Gastroesophageal sphincter (tissue), 3 donors: ENCODE measurements around the gene UBE2O.

Experiments used
- POLR2A ChIP-seq, 2 donors: fragments of 450-650 bp; IDR thresholded peaks; one replicate each; pipeline ENCODE4 v1.6.1; 2017; ENCODE audit warnings: antibody characterized with exemption in 2 of 2, mild to moderate bottlenecking in 2 of 2, moderate library complexity in 1 of 2
- TF ChIP-seq, protein P1 (sequence below), 4 experiments: fragments of 200-600 bp in 2 of 4; fragments of 450-650 bp in 2 of 4; sonication (generic) in 1 of 4; IDR thresholded peaks; one replicate each; pipeline ENCODE4 v1.5.1; 2017 to 2019; ENCODE audit warnings: antibody characterized with exemption in 4 of 4, mild to moderate bottlenecking in 2 of 4, moderate library complexity in 2 of 4

DNA sequence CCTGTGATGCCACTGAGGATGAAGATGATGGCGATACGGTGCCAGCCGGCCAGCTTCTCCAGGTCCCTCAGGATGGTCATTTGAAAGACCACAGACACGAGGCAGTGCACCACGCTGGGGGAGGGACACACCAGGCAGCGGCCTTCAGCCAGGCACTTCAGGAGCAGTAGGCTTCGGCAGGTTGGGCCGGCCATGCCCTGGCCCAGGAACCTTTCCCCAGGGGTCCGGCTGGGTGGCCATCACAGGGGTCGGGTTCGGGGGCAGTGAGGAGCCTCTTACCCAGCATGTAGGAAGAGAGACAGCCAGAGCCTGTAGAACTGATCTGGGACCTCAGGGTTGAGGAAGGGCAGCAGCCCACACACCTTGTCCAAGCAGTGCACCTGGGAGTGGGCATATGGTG lies 19.8 kb upstream of the UBE2O start:
- TF ChIP-seq, protein P1, sequence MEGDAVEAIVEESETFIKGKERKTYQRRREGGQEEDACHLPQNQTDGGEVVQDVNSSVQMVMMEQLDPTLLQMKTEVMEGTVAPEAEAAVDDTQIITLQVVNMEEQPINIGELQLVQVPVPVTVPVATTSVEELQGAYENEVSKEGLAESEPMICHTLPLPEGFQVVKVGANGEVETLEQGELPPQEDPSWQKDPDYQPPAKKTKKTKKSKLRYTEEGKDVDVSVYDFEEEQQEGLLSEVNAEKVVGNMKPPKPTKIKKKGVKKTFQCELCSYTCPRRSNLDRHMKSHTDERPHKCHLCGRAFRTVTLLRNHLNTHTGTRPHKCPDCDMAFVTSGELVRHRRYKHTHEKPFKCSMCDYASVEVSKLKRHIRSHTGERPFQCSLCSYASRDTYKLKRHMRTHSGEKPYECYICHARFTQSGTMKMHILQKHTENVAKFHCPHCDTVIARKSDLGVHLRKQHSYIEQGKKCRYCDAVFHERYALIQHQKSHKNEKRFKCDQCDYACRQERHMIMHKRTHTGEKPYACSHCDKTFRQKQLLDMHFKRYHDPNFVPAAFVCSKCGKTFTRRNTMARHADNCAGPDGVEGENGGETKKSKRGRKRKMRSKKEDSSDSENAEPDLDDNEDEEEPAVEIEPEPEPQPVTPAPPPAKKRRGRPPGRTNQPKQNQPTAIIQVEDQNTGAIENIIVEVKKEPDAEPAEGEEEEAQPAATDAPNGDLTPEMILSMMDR (IDR thresholded peaks at IDR 0.05): no peak
- TF ChIP-seq POLR2A (IDR thresholded peaks at IDR 0.05): no peak
